Measurements from ENCODE around the gene MEF2B.

DNA sequence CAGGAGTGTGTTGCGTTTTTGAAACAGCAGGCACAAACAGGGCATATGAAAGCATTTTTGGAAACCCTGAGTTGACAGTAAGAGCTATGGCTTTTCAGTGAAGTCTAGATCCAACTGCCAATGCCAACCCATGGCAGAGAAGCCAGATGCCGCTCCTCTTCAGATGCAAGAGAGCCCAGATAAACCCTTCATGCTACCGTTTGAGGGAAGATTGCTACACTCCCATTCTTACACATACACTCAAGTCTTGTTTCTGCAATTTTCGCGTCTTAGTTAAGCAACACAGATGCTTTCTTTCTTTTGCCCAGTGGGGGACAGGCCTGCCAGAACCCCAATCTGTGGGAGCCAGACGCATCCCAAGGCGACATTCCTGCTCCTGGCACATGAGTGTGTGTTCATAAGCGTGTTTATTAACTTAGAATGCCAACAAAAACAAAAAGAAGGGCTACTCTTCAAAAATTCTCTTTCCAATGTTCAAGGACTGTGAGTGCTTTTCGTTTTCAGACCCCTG, 11.5 kb upstream of the MEF2B start:
- TF ChIP-seq, protein P1, sequence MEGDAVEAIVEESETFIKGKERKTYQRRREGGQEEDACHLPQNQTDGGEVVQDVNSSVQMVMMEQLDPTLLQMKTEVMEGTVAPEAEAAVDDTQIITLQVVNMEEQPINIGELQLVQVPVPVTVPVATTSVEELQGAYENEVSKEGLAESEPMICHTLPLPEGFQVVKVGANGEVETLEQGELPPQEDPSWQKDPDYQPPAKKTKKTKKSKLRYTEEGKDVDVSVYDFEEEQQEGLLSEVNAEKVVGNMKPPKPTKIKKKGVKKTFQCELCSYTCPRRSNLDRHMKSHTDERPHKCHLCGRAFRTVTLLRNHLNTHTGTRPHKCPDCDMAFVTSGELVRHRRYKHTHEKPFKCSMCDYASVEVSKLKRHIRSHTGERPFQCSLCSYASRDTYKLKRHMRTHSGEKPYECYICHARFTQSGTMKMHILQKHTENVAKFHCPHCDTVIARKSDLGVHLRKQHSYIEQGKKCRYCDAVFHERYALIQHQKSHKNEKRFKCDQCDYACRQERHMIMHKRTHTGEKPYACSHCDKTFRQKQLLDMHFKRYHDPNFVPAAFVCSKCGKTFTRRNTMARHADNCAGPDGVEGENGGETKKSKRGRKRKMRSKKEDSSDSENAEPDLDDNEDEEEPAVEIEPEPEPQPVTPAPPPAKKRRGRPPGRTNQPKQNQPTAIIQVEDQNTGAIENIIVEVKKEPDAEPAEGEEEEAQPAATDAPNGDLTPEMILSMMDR (IDR thresholded peaks at IDR 0.05) = no peak
- TF ChIP-seq POLR2AphosphoS5 (IDR thresholded peaks at IDR 0.05; ENCODE audit: low read depth, low read length) (no peak), TCF7L2 (IDR thresholded peaks at IDR 0.05; ENCODE audit: low read depth, low read length) (no peak)
- TF ChIP-seq, protein P2, sequence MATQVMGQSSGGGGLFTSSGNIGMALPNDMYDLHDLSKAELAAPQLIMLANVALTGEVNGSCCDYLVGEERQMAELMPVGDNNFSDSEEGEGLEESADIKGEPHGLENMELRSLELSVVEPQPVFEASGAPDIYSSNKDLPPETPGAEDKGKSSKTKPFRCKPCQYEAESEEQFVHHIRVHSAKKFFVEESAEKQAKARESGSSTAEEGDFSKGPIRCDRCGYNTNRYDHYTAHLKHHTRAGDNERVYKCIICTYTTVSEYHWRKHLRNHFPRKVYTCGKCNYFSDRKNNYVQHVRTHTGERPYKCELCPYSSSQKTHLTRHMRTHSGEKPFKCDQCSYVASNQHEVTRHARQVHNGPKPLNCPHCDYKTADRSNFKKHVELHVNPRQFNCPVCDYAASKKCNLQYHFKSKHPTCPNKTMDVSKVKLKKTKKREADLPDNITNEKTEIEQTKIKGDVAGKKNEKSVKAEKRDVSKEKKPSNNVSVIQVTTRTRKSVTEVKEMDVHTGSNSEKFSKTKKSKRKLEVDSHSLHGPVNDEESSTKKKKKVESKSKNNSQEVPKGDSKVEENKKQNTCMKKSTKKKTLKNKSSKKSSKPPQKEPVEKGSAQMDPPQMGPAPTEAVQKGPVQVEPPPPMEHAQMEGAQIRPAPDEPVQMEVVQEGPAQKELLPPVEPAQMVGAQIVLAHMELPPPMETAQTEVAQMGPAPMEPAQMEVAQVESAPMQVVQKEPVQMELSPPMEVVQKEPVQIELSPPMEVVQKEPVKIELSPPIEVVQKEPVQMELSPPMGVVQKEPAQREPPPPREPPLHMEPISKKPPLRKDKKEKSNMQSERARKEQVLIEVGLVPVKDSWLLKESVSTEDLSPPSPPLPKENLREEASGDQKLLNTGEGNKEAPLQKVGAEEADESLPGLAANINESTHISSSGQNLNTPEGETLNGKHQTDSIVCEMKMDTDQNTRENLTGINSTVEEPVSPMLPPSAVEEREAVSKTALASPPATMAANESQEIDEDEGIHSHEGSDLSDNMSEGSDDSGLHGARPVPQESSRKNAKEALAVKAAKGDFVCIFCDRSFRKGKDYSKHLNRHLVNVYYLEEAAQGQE (IDR thresholded peaks at IDR 0.05; ENCODE audit: insufficient read depth in 1 of 2, low read depth in 2 of 2, low read length in 1 of 2) = no peak

Measured in Panc1 (cell line).